ENCODE data around the gene SEC23A. TPM values are rescaled to one million over a fixed set of nuclear protein-coding genes. Genes with fewer than 3 reads are reported as not detected.

The SEC23A gene
- total and polyA plus RNA-seq, 2 of the 8 experiments (the other 6 are each of a cell fraction or from before 2014, with no cell fraction given) = 30.9 to 58.2 TPM

GRCh38 chr14:38993981-38994380 is 109.1 kb downstream of the SEC23A start:
- Histone ChIP-seq H2BK5ac (ENCODE audit: low read depth, low read length) (no peak overlapping the region), H4K20me1 (replicated peaks in 1 of 2; ENCODE audit: control insufficient read depth in 1 of 2, insufficient read depth in 2 of 2, low read length in 2 of 2) (no peaks in the 10 kb centered on the region), H3K4me3 (ENCODE audit: extremely low read depth in 1 of 4, insufficient read depth in 2 of 4, low read depth in 3 of 4, low read length in 4 of 4) (no peak overlapping the region), H3K56ac (replicated peaks; ENCODE audit: insufficient read length, low read depth, low read length) (no peak overlapping the region), H3K27ac (ENCODE audit: low read depth, low read length) (no peak overlapping the region), H4K8ac (ENCODE audit: extremely low read depth, insufficient read depth, low read length) (no peak overlapping the region), H2BK15ac (ENCODE audit: low read length) (no peak overlapping the region), H3K79me1 (ENCODE audit: low read depth, low read length) (no peaks in the 10 kb centered on the region), H3K36me3 (ENCODE audit: control insufficient read depth in 2 of 4, insufficient read depth in 4 of 4, low read length in 3 of 4) (no peaks in the 10 kb centered on the region), H3K4me2 (ENCODE audit: insufficient read depth in 1 of 2, low read depth in 2 of 2, low read length in 2 of 2) (no peak overlapping the region), H3K9ac (replicated peaks in 1 of 4; ENCODE audit: extremely low read depth in 1 of 4, low read depth in 3 of 4, low read length in 3 of 4) (no peak overlapping the region), H3K14ac (ENCODE audit: insufficient read length) (no peak overlapping the region), H2AFZ (ENCODE audit: low read length) (no peak overlapping the region), H2BK120ac (replicated peaks; ENCODE audit: low read depth, low read length) (no peak overlapping the region), H4K5ac (ENCODE audit: insufficient read length, low read depth, low read length) (no peak overlapping the region), H3K4ac (replicated peaks; ENCODE audit: insufficient read length, low read depth, low read length) (no peak overlapping the region), H3K4me1 (replicated peaks in 1 of 4; ENCODE audit: control insufficient read depth in 3 of 4, insufficient read depth in 4 of 4, low read length in 3 of 4) (no peaks in the 10 kb centered on the region), H3K79me2 (ENCODE audit: control insufficient read depth in 1 of 2, insufficient read depth in 2 of 2, low read length in 2 of 2) (no peaks in the 10 kb centered on the region), H2AK5ac (ENCODE audit: low read depth, low read length) (no peak overlapping the region), H3K27me3 (replicated peaks in 1 of 4; ENCODE audit: control insufficient read depth in 3 of 4, extremely low read depth in 1 of 4, insufficient read depth in 3 of 4, low read length in 3 of 4) (no peaks in the 10 kb centered on the region), H2BK12ac (ENCODE audit: low read depth, low read length) (no peak overlapping the region), H4K91ac (replicated peaks; ENCODE audit: insufficient read length, low read length) (no peak overlapping the region), H3K9me3 (ENCODE audit: insufficient read depth in 2 of 2, low read depth in 1 of 2, low read length in 1 of 2) (no peaks in the 10 kb centered on the region), H3K23me2 (ENCODE audit: low read depth, low read length) (no peaks in the 10 kb centered on the region), H2BK20ac (ENCODE audit: low read length) (no peak overlapping the region), H3K18ac (ENCODE audit: extremely low read depth, low read length) (no peak overlapping the region), H3K23ac (ENCODE audit: insufficient read length) (no peak overlapping the region)
- CTCF ChIA-PET (ENCODE audit: partially characterized antibody) = interaction anchor here (2.5 kb wide), 1 partner anchor 22 kb away, joined by 10 read pairs; no protein-coding TSS in a partner anchor
- DNase-seq (ENCODE audit: low read depth in 1 of 2, low spot score in 2 of 2) (no peak), FAIRE-seq (no peak)
- TF ChIP-seq KDM1A (IDR thresholded peaks at IDR 0.05; ENCODE audit: borderline replicate concordance, low read length) = no peak
- no peak for TF ChIP-seq SP1 (IDR thresholded peaks at IDR 0.05; ENCODE audit: low read depth, low read length)
- TF ChIP-seq KDM4A (IDR thresholded peaks at IDR 0.05; ENCODE audit: low read depth, low read length, severe bottlenecking) = no peak
- no peak for TF ChIP-seq POU5F1 (IDR thresholded peaks at IDR 0.05; ENCODE audit: low read depth, low read length)
- WGBS, 2 experiments (ENCODE audit: extremely low coverage in 1 of 2, insufficient coverage in 1 of 2, insufficient read length in 1 of 2, insufficient replicate concordance in 2 of 2, low coverage in 1 of 2, low lambda C conversion rate in 2 of 2, missing lambda C conversion rate in 1 of 2) = 84% methylated on average over 2 of the region's 2 CpGs; no CpG with 5 or more reads in 1 of the 2 experiments
- POLR2A ChIA-PET (ENCODE audit: partially characterized antibody) = no interaction called here

Measured in H1 (cell line).